Activated CD4-positive, CD25-positive, alpha-beta regulatory T cell (primary cell): ENCODE data around the gene S1PR4.
"Not testable (repeated sequence)": the region's sequence is repeated elsewhere in the genome, so short reads cannot be mapped to it uniquely, and the experiment has no call there.

Experiments
- DNase-seq, 4 experiments: peaks; one replicate each; lab custom pipeline; 2025; lab: John Stamatoyannopoulos, UW

S1PR4 gene

GRCh38 chr19:3196064-3196932 lies 17.7 kb downstream of the S1PR4 start:
- no peak for DNase-seq

DNA sequence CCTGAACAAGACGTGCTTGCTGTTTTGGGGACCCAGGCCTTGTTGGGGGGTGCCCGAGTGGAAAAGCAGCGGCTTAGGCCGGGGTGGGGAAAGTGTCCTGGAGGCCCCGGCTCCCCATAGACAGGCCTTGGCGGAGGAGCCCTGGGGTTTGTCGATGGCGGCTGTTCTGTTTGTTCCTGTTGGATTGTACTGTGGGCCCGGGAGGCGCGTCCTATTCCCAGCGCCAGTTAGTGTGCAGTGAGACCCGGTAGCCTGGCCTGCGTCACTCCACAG lies 18.3 kb downstream of the S1PR4 start:
- no peak for DNase-seq

DNA sequence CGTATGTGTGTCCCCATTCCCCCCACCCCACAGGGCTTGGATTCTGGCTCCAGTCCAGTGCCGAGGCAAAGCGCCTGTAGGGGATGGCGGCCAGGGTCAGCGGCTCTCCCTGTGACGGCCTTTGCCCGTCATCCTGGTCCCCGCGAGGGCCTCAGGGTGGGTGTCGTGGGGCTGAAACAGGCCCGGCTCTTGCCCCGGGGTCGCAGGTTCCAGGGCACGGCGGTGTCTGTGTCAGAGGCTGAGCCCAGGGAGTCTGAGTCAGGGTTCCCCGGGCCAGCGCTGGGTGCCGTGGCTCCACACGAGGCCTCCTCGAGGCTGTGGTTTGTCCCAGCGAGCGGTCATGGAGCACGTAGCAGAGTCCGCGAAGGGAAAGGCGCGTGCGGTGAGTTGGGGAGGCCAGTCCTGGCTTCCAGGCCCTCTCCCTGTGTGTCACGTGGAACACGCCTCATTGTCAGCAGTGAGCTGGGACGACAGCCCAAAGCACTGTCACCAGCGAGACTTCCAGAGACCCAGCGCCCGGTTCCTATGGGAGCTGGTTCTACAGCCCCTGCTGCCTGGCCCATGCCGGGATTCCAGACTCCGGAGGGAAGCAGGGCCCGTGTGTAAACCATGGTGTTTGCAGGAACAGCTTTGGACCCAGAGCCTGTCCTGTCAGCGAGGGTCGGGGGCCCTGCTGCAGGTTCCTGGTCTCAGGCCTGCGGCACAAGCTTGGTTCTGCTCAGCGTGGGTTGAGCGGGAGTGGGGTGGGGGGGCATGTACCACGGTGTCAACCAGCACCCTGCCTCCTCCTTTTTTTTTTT lies 20.5 kb downstream of the S1PR4 start:
- DNase-seq: no peak

DNA sequence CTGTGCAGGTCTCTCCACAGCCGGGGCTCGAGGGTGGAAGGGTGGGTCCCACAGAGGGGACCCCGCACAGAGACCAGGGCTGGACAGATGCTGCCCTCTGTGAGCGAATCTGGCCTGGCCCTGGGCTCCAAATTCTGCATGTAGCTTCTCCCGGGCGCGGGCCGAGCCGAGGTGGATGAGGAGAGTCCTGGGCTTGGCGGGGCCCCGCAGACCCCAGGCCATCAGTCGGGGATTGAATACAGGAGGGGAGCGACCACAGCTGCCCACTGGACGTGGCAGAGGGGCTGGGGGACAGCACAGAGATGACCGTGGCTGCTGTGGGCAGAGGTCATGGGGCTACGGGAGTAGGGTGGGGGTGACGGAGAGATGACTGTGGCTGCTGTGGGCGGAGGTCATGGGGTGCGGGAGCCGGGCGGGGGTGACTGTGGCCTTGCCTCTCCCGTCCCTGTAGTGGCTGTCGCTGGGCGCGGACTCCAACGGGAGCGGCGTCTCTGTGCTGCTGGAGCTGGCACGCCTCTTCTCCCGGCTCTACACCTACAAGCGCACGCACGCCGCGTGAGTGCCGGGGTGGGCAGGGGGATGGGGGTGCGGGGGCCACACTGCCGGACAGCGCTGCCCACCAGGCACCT lies 22.6 kb downstream of the S1PR4 start:
- DNase-seq: no peak

DNA sequence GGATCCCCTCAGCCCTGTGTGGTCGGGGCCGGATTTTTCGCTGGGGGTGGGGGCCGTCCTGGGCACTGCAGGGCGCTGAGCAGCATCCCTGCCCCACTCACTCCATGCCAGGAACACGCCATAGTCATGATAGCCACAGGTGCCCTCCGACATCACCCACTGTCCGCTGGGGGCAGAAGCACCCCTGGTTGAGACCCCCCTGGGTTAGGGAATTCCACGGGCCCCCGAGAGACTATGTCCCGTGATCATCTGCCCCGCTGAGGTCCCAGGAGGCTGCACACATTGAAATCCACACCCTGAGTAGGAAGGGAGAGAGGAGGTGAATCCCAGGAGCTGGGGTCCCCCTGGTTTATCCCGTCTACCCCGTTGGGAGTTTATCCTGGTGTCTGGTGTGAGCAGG lies 23.3 kb downstream of the S1PR4 start:
- no peak for DNase-seq

DNA sequence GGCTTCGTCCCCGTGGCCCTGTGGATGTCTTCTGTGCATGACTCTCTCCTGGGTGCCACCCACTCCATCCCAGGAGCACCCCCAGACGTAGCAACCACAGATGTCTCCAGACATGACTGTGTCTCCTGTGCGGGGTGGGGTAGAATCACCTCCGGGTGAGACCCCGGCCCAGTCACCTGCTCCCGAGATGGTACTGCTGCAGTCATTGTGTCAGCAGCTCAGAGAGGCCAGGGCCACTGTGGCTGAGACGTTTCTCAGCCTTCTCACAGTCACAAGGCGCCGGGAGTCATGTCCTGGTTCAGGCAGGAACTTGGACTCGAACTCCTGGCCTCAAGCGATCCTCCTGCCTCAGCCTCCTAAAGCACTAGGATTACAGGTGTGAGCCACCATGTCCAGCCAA lies 23.8 kb downstream of the S1PR4 start:
- no peak for DNase-seq

- not testable (repeated sequence) for DNase-seq
These were observed 24.3 kb downstream of the S1PR4 start for GRCh38 chr19:3202895-3203294.

DNA sequence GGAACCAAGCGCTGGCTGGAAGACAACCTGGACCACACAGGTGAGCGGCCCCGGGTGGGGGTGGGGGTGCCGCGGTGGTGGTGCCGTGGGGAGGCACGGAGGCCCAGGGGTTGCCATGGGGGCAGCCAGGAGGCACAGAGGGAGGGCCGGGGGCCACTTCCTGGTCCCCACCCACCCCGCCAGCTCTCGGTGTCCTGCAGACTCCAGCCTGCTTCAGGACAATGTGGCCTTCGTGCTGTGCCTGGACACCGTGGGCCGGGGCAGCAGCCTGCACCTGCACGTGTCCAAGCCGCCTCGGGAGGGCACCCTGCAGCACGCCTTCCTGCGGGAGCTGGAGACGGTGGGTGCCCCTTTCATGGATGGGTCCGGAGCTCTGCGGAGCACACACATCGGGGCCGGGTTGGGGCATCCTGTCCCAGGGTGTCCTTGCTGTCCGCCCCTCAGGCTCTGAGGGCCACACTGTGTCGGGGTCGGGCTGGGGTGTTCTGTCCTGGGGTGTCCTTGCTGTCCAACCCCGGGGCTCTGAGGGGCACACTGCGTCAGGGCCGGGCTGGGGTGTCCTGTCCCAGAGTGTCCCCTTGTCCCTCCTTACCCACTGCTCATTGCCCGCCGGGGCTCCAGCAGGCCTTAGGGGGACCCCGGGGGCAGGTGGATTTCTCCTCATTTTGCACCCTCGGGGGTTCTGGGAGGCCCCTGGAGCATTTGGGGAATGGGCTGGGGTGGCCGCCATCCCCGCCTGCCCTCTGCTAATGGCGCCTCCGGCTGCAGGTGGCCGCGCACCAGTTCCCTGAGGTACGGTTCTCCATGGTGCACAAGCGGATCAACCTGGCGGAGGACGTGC lies 25.5 kb downstream of the S1PR4 start:
- DNase-seq: no peak

- DNase-seq: no peak
These were observed 26.2 kb downstream of the S1PR4 start for GRCh38 chr19:3204646-3205275.

DNA sequence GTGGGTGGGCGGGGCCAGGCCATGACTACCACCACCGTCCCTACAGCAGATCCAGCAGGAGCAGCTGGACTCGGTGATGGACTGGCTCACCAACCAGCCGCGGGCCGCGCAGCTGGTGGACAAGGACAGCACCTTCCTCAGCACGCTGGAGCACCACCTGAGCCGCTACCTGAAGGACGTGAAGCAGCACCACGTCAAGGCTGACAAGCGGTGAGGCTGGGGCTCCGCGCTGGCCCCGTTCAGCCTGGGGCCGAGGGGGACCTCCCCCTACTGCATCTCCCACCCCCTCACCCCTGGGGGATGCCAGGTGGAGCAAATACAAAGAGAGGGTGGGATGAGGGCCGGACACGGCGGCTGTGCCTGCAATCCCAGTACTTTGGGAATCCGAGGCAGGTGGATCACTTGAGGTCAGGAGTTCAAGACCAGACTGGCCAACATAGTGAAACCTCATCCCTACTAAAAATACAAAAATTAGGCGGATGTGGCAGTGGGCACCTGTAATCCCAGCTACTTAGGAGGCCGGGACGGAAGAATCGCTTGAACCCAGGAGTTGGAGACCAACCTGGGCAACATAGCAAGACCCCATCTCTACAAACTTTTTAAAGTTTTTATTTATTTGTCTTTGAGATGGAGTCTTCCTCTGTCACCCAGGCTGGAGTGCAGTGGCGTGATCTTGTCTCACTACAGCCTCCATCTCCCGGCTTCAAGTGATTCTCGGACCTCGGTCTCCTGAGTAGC lies 27.8 kb downstream of the S1PR4 start:
- DNase-seq: no peak

DNA sequence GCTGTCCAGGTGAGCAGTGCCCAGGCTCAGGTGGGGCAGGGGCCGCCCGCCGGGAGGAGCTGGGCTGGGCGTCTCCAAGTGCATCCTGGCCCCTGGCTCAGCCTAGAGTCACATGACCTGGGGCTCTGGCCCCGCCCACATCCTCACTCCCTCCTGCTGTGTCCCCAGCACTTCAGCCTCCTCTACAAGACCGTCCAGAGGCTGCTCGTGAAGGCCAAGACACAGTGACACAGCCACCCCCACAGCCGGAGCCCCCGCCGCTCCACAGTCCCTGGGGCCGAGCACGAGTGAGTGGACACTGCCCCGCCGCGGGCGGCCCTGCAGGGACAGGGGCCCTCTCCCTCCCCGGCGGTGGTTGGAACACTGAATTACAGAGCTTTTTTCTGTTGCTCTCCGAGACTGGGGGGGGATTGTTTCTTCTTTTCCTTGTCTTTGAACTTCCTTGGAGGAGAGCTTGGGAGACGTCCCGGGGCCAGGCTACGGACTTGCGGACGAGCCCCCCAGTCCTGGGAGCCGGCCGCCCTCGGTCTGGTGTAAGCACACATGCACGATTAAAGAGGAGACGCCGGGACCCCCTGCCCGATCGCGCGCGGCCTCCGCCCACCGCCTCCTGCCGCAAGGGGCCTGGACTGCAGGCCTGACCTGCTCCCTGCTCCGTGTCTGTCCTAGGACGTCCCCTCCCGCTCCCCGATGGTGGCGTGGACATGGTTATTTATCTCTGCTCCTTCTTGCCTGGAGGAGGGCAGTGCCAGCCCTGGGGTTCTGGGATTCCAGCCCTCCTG lies 29.1 kb downstream of the S1PR4 start:
- no peak for DNase-seq

GRCh38 chr19:3208317-3209207 lies 30.0 kb downstream of the S1PR4 start:
- no peak for DNase-seq

DNA sequence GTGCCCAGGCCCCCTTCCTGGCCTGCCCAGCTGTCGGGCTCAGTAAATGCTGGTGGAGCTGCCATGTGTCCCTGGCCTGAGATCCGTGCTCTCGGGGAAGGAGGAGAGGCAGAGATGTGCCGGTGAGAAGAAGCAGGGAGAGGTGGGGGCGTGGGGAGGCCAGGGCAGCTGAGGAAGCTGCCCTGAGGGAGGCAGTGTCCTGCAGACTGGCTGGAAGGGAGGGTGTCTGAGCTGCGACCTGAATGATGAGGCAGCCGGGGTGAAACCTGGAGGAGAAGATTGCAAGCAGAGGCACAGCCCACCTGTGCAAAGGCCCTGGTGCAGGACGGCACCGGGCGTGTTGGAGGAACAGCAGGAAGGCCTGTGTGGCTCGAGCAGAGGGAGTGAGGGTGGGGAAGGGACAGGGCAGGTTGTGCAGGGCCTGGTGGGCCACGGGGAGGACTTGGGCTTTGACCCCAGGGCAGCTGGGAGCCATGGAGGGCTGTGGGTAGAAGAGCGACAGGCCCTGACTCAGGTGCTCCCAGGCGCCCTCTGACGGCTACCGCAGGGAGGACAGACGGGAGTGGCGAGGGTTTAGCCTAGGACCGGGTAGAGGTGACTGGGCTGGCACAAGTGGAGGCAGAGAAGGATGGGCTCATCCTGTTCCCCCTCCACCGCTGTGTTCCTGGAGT lies 31.9 kb downstream of the S1PR4 start:
- DNase-seq: peak; percentile 38 to 66 (median 52)

DNA sequence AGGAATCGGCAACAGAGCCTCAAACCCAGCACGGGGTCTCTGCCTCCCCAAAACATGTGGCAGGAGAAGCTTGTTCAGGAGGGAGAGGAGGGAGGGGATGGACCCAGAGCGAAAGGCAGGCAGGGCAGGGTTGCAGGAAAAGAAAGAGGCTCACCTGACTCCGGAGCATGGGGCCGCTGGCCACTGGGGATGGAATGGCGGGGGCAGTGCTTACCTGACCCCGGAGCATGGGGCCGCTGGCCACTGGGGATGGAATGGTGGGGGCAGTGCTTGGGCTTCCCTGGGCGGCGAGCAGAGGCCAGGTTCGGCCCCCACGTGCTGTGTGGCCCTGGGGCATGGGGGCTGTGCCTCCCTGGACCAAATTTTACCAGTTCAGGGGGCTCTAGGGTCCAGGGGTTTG lies 32.6 kb downstream of the S1PR4 start:
- DNase-seq: no peak

DNA sequence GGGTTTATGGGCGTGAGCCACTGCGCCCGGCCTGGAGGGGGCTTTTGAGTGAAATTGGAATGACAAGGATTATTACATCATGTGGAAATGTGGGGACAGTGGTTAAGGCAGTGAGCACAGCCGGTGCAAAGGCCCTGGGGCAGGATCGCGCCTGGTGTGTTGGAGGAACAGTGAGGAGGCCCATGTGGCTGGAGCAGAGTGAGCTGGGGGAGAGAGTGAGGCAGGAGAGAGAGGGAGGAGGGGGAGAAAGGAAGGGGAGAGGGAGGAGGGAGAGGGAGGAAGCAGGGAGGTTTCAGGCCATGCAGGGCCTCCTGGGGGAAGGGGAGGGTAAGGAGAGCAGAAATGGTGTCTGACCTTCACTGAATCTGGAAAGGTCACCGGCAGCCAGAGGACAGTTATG lies 34.6 kb downstream of the S1PR4 start:
- DNase-seq: no peak

- DNase-seq: no peak
These were observed 38.3 kb downstream of the S1PR4 start for GRCh38 chr19:3216874-3217273.

GRCh38 chr19:3220576-3220975 lies 42.0 kb downstream of the S1PR4 start:
- DNase-seq: no peak

DNA sequence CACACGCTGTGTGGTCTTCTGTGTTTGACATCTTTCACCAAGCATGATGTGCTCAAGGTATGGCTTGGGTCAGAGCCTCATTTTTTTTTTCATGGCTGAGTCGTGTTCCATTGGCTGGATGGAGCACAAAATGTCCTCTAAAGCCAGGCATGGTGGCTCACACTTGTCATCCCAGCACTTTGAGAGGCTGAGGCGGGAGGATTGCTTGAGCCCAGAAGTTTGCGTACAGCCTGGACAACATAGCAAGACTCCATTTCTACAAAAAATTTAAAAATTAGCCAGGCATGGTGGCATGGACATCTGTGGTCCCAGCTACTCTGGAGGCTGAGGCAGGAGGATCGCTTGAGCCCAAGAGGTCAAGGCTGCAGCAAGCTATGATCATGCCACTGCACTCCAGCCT lies 43.0 kb downstream of the S1PR4 start:
- DNase-seq: not testable (repeated sequence)

DNA sequence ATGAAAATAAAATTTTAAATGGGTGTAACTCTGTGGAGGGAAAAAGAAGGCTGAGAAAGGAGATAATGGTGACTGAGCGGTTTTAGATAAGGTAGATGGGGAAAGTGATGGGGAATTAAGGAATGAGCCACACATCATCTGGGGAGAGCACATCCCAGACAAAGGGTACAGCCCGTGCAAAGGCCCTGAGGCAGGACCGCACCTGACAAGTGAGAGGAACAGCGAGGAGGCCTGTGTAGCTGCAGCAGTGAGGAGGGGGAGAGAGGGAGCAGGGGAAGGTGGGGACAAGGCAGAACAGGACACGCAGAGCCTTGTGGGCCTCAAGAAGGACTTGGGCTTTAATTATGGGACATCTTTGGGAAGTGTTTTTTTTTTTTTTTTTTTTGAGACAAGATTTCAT lies 44.1 kb downstream of the S1PR4 start:
- DNase-seq: no peak
